GM18498 (cell line): Measurements from ENCODE around the gene PLEKHM3.
"Not testable (repeated sequence)": the region's sequence is repeated elsewhere in the genome, so short reads cannot be mapped to it uniquely, and the experiment has no call there.

Experiments used
- ATAC-seq: cut with Tn5 transposase; IDR thresholded peaks from one replicate; pipeline ENCODE4 v1.9.1; 2021; ENCODE audit warnings: mild to moderate bottlenecking, moderate library complexity; ENCODE audit not compliant: unreplicated experiment

Gene PLEKHM3

GRCh38 chr2:207926989-207927300 lies 98.4 kb downstream of the PLEKHM3 start:
- no peak for ATAC-seq

- ATAC-seq: no peak
Measured at GRCh38 chr2:207926133-207926988, 99.0 kb downstream of the PLEKHM3 start.

GRCh38 chr2:207925601-207926000 lies 99.7 kb downstream of the PLEKHM3 start:
- ATAC-seq: no peak

- no peak for ATAC-seq
Measured at GRCh38 chr2:207921606-207922005, 103.7 kb downstream of the PLEKHM3 start.

- ATAC-seq: no peak
Measured at GRCh38 chr2:207920721-207921120, 104.6 kb downstream of the PLEKHM3 start.

- no peak for ATAC-seq
Measured at GRCh38 chr2:207920321-207920720, 105.0 kb downstream of the PLEKHM3 start.

DNA sequence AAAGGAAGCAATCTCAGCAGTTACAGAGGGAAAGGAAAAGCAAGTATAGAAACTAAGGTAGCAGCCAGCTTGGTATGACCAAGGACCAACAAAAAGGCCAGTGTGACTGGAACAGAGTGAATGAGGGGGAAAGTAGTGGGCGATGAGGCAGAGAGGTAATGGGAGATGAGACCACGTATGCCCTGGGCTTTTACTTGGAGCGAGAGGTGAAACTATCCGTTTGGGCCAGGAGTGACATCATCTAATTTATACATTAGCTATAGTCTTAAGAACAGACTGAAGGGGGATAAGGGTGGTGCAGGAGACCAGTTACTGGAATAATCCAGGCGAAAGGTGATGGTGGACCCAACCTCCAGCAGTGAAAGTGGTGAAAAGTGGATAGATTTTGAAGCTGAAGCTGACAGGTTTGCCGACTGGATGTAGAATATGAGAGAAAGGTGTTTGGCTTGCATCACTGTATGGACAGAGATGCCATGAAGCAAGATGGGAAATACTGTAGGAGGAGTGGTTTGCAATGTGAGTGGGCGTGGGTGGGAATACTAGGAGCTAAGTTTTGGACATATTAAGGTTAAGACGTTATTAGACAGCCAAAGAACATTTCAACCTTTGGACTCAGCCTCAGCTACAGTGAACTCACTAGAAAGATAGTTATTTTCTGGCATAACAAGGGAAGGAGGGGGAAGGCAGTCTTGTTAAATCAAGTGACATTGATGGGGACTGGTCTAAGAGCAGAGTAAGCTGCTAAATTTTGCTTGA lies 106.0 kb downstream of the PLEKHM3 start:
- no peak for ATAC-seq

- ATAC-seq: no peak
Measured at GRCh38 chr2:207914716-207915115, 110.6 kb downstream of the PLEKHM3 start.

DNA sequence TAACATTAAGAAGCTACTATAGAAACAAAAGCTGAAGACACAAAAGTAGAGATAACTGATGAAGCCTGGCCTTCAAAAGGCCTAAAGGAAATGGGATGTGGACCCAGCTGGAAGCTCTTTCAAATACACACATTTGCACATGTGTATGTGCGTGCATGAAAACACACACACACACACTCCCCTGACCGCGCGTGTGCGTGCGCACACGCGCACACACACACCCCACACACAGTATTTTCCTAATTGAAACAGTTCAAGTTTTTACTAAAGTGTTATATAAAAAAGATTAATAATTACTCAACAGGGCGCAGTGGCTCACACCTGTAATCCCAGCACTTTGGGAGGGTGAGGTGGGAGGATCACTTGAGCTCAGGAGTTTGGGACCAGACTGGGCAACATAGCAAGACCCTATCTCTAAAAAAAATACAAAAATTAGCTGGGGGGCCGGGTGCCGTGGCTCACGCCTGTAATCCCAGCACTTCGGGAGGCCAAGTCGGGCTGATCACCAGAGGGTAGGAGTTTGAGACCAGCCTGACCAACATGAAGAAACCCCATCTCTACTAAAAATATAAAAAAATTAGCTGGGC lies 111.5 kb downstream of the PLEKHM3 start:
- no peak for ATAC-seq

DNA sequence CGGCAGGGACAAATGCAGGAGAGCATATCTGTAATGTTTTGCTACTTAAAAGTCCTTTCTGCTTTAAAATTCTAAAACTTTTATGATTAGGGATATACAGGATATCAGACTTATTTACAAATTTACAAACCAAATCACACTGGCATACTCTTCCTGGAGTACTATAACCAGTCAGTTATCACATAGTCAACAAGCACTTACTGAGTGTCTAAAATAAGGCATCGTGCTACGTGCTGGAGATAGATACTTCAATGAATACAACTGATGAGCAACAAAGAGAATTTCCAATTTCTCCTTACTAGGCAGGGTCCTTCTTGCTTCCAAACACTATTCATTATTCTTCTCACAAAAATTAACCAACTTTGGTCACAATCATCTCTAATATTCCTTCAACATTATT lies 113.5 kb downstream of the PLEKHM3 start:
- ATAC-seq: no peak

DNA sequence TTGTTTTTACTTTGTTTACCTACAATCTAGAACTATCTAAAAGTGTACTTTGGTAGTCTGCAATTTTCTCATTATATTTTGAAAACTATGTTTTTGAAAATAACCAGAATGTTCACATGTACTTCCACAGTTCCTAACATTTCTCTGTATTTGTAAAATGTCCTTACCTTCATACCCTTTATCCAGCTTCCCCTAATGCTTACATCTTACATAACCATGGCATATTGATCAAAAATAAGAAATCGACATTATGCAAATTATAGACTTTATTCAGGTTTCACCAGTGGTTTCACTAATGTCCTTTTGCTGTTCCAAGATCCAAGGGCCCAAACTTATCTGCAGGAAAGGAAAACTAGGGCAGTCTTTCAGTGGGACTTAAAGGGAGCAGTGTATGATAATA lies 114.1 kb downstream of the PLEKHM3 start:
- no peak for ATAC-seq

- ATAC-seq: not testable (repeated sequence)
Measured at GRCh38 chr2:207906495-207906894, 118.8 kb downstream of the PLEKHM3 start.

DNA sequence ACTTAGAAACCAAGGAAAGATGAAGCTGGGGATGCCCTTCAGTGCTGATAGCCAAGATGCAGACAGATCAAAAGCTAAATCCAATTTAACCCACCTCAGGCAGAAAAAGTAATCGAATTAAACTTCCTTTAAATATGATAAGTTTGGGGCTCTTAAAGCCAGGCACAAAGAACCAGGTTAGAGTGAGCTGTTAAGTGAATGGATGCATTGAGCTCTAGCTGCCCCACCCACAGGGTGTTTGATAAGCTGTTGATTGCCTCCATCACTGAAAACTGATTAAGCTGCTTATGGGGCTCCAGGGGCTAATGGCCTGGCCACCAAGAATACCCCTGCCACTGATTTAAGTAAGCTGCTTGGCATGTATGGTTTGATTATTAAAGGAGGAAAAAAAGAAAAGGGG lies 119.8 kb downstream of the PLEKHM3 start:
- ATAC-seq: no peak

DNA sequence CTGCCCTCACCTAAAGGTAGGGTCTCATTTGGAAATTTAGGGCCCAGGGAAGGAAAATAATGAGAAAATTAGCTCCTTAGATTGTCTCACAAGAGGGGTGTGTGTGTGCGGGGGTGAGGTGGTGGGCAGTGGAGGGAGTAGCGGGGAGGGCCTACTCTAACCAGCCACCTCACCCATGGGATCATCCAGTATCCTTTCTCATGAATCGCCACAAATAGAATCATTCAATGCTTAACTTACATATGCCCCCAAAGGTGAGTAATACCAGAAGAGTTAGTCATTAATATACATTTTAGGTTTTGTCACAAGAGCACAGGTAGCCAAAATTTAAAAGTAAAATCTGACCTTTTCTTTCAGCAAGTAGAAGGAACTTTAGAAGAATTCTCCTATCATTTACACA lies 122.1 kb downstream of the PLEKHM3 start:
- no peak for ATAC-seq

GRCh38 chr2:207902821-207903220 lies 122.5 kb downstream of the PLEKHM3 start:
- ATAC-seq: no peak

DNA sequence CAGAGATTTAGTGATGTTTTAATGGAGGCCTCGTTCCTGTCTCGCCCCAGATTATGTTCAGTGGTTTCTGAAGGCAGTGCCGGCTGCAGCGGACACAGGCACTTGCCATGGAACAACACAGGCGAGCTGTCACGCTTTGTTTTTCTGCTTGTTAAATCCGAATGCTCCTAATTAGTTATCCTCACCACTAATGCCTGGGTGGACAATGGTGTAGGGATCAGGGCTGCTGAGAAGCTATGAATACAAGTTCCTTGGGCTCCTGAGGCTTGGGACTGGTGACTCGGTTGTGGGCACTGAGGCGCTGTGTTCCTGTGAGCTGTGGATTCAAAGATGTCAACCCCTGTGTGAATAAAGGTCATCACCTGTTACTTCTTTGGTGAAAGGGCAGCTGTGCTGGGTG lies 123.5 kb downstream of the PLEKHM3 start:
- no peak for ATAC-seq

DNA sequence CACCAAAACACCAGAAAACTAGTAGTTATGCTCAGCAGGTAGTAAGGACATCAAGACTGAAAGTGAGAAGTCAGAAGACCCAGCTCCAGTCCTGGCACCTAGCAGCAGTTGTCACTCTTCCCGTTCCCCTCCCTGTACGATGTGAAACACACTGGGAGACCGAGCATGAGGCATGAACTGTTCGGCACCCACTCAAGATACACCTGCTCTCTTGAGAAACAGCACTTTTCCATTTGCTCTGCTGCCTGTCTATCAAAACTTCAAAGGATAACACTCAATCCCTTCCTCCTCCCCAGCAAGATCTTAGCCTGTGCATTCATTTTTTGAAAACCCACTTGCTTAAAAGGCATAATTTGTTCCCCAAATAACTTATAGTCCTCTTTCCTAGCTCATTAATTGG lies 123.9 kb downstream of the PLEKHM3 start:
- no peak for ATAC-seq

GRCh38 chr2:207898354-207898695 lies 127.0 kb downstream of the PLEKHM3 start:
- no peak for ATAC-seq

DNA sequence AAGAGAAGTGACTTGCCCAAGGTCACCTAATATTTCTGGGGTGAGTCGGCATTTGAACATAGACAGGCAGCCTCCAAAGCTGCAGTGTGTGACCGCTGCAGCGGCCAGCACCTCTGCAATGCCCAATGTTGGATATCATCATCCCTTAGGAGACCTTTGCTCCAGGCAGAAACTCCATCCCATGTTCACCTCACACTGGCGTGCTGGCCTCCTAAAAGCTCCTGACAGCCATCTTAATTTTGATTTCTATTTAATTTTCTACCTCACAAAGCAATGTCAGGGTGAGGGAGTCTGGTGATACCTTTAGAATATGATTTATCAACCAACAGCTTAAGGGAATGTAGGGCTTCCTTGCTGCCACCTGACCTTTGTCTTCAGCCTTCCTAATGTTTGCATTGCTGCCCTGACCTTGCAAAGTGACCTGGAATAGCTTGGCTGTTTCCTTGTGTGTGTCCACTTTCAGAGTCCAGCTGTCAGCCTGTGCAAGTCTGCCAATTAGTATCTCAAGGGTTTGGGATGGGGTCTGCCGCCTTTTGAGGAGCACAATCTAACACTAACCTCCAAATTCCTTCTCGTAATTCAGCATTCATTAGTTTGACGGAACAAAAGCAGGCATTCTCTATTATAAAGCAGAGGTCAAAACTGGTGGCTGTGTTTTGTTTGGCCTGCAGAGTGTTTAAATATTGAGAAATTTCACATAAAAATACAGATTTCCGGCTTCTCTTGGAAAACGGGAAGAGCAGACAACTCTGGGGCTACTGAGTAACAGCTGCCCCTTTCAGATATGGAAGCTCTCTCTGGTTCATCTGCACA lies 127.6 kb downstream of the PLEKHM3 start:
- ATAC-seq: no peak

- no peak for ATAC-seq
Measured at GRCh38 chr2:207896525-207897285, 128.6 kb downstream of the PLEKHM3 start.
